Mucosa of rectum (tissue), 2 donors: ENCODE measurements around the gene FOXR1.
A peak's percentile ranks its signal among the peaks of the same experiment; 100 is the strongest.

Source experiments
- H3K27ac ChIP-seq, 2 donors: one replicate each; pipeline ENCODE4 v1.7.0; 2013; ENCODE audit warnings: inconsistent platforms in 2 of 2, low read depth in 2 of 2, low read length in 2 of 2
- H3K27me3 ChIP-seq, 2 donors: one replicate each; pipeline ENCODE4 v1.7.0; 2013; ENCODE audit warnings: low read length in 2 of 2; ENCODE audit not compliant: control insufficient read depth in 2 of 2, insufficient read depth in 2 of 2
- H3K36me3 ChIP-seq, 2 donors: one replicate each; pipeline ENCODE4 v1.7.0; 2013; ENCODE audit warnings: low read length in 2 of 2; ENCODE audit not compliant: control insufficient read depth in 2 of 2, insufficient read depth in 2 of 2
- H3K4me1 ChIP-seq, 2 donors: one replicate each; pipeline ENCODE4 v1.7.0; 2013; ENCODE audit warnings: low read length in 2 of 2, mild to moderate bottlenecking in 1 of 2; ENCODE audit not compliant: control insufficient read depth in 2 of 2, insufficient read depth in 2 of 2
- H3K4me3 ChIP-seq, 2 donors: one replicate each; pipeline ENCODE4 v1.7.0; 2013; ENCODE audit warnings: low read length in 2 of 2
- H3K9ac ChIP-seq, 2 donors: one replicate each; pipeline ENCODE4 v1.7.0; 2013; ENCODE audit warnings: low read length in 2 of 2, low read depth in 1 of 2, mild to moderate bottlenecking in 1 of 2
- H3K9me3 ChIP-seq, 2 donors: one replicate each; pipeline ENCODE4 v1.7.0; 2013; ENCODE audit warnings: low read length in 2 of 2; ENCODE audit not compliant: control insufficient read depth in 2 of 2
- donor health status: healthy.
- donor health status: Normal muscosa, but diverticular disease.

FOXR1 gene

GRCh38 chr11:118997627-118998387 lies 26.2 kb downstream of the FOXR1 start, which contains the start of gene CENATAC:
TSS of gene CENATAC (plus strand) at chr11:118998138. CDS start at chr11:118998198, 60 bp downstream.
- peak within 1 kb of the TSS; percentile 35 to 69 for H3K27ac ChIP-seq
- H3K4me1 ChIP-seq: peaks cover 17 to 18% of the 10 kb centered on the region in 2 donors
- no peaks in the 10 kb centered on the region for H3K27me3 ChIP-seq
- H3K36me3 ChIP-seq: peaks cover 0 to 10% of the 10 kb centered on the region in 2 donors
- no peaks in the 10 kb centered on the region for H3K9me3 ChIP-seq
- peak within 1 kb of the TSS; percentile 68 to 100 for H3K4me3 ChIP-seq
- H3K9ac ChIP-seq: peak within 1 kb of the TSS; percentile 74 to 89

GRCh38 chr11:118998388-118998717 lies 26.8 kb downstream of the FOXR1 start:
- Histone ChIP-seq H3K36me3 (peaks cover 0 to 14% of the 10 kb centered on the region in 2 donors), H3K9me3 (no peaks in the 10 kb centered on the region), H3K4me1 (peaks cover 17 to 18% of the 10 kb centered on the region in 2 donors), H3K27me3 (no peaks in the 10 kb centered on the region), H3K27ac (peak overlapping the region; percentile 35 to 69), H3K9ac (peak overlapping the region; percentile 74 to 89), H3K4me3 (peak overlapping the region; percentile 68 to 100)

- Histone ChIP-seq H3K9ac (peak overlapping the region; percentile 74 to 89), H3K36me3 (peaks cover 0 to 14% of the 10 kb centered on the region in 2 donors), H3K9me3 (no peaks in the 10 kb centered on the region), H3K27me3 (no peaks in the 10 kb centered on the region), H3K4me3 (peak overlapping the region; percentile 68 to 100), H3K27ac (peak overlapping the region in 1 of 2 donors; percentile 69), H3K4me1 (peaks cover 17 to 18% of the 10 kb centered on the region in 2 donors)
Measured at GRCh38 chr11:118998822-118999221, 27.3 kb downstream of the FOXR1 start.

GRCh38 chr11:119000906-119001305 lies 29.3 kb downstream of the FOXR1 start:
- no peaks in the 10 kb centered on the region for H3K27me3 ChIP-seq
- peaks cover 0 to 22% of the 10 kb centered on the region in 2 donors for H3K36me3 ChIP-seq
- H3K9me3 ChIP-seq: no peaks in the 10 kb centered on the region
- peaks cover 17 to 18% of the 10 kb centered on the region in 2 donors for H3K4me1 ChIP-seq
- H3K27ac ChIP-seq: no peak overlapping the region
- no peak overlapping the region for H3K9ac ChIP-seq
- no peak overlapping the region for H3K4me3 ChIP-seq

- H3K27ac ChIP-seq: no peak overlapping the region
- no peak overlapping the region for H3K9ac ChIP-seq
- H3K36me3 ChIP-seq: peaks cover 13 to 33% of the 10 kb centered on the region in 2 donors
Measured at GRCh38 chr11:119006656-119007055, 35.1 kb downstream of the FOXR1 start.

GRCh38 chr11:119011476-119012053 lies 40.0 kb downstream of the FOXR1 start:
- Histone ChIP-seq H3K4me1 (peaks cover 0 to 4% of the 10 kb centered on the region in 2 donors), H3K9me3 (no peaks in the 10 kb centered on the region), H3K36me3 (peaks cover 49 to 59% of the 10 kb centered on the region in 2 donors), H3K9ac (no peak overlapping the region), H3K27me3 (no peaks in the 10 kb centered on the region), H3K27ac (no peak overlapping the region), H3K4me3 (no peak overlapping the region)

More at GRCh38 chr11:119006656-119007055, 35.1 kb downstream of the FOXR1 start:
- Histone ChIP-seq H3K4me3 (no peak overlapping the region), H3K4me1 (no peaks in the 10 kb centered on the region), H3K9me3 (no peaks in the 10 kb centered on the region), H3K27me3 (no peaks in the 10 kb centered on the region)

- H3K9me3 ChIP-seq: no peaks in the 10 kb centered on the region
- no peak overlapping the region for H3K9ac ChIP-seq
- H3K4me3 ChIP-seq: no peak overlapping the region
- H3K36me3 ChIP-seq: peaks cover 46 to 56% of the 10 kb centered on the region in 2 donors
- no peaks in the 10 kb centered on the region for H3K27me3 ChIP-seq
- peaks cover 5 to 13% of the 10 kb centered on the region in 2 donors for H3K4me1 ChIP-seq
- H3K27ac ChIP-seq: no peak overlapping the region
Measured at GRCh38 chr11:119012629-119013170, 41.1 kb downstream of the FOXR1 start.

GRCh38 chr11:119014209-119014924 lies 42.8 kb downstream of the FOXR1 start:
- Histone ChIP-seq H3K9ac (no peak overlapping the region), H3K27ac (no peak overlapping the region), H3K27me3 (no peaks in the 10 kb centered on the region), H3K4me1 (peaks cover 9 to 13% of the 10 kb centered on the region in 2 donors), H3K4me3 (no peak overlapping the region), H3K9me3 (no peaks in the 10 kb centered on the region), H3K36me3 (peaks cover 42 to 54% of the 10 kb centered on the region in 2 donors)

GRCh38 chr11:119015054-119015611 lies 43.6 kb downstream of the FOXR1 start:
- Histone ChIP-seq H3K27me3 (no peaks in the 10 kb centered on the region), H3K9me3 (no peaks in the 10 kb centered on the region), H3K27ac (no peak overlapping the region), H3K4me1 (peaks cover 14 to 19% of the 10 kb centered on the region in 2 donors), H3K9ac (no peak overlapping the region), H3K4me3 (no peak overlapping the region), H3K36me3 (peaks cover 42 to 54% of the 10 kb centered on the region in 2 donors)
